Type B pancreatic cell (in vitro differentiated cells): Measurements from ENCODE around the gene CENPA. TPM values are rescaled to one million over a fixed set of nuclear protein-coding genes. Genes with fewer than 3 reads are reported as not detected.

Experiments
- DNase-seq: peaks from one replicate; pipeline ENCODE4 v3.0.0; 2021; ENCODE audit warnings: mixed read lengths; ENCODE audit not compliant: unreplicated experiment; ENCODE audit errors: extremely low spot score
- H3K27ac Mint-ChIP-seq: 2 replicates; pipeline ENCODE4 v1.8.0; 2021; ENCODE audit warnings: mild to moderate bottlenecking, mixed read lengths
- H3K27me3 Mint-ChIP-seq: 2 replicates; pipeline ENCODE4 v1.8.0; 2021; ENCODE audit warnings: mixed read lengths
- H3K36me3 Mint-ChIP-seq: 2 replicates; pipeline ENCODE4 v1.8.0; 2021; ENCODE audit warnings: mixed read lengths
- H3K4me1 Mint-ChIP-seq: one replicate; pipeline ENCODE4 v1.8.0; 2021; ENCODE audit warnings: mixed read lengths; ENCODE audit not compliant: unreplicated experiment
- H3K4me3 Mint-ChIP-seq: 2 replicates; pipeline ENCODE4 v1.8.0; 2021; ENCODE audit warnings: mild to moderate bottlenecking, mixed read lengths
- H3K9me3 Mint-ChIP-seq: 2 replicates; pipeline ENCODE4 v1.8.0; 2021; ENCODE audit warnings: mixed read lengths
- CTCF ChIP-seq: fragments of 200-600 bp; sonication (generic); conservative IDR thresholded peaks from 2 replicates; pipeline ENCODE4 v1.5.0; 2021; ENCODE audit warnings: antibody characterized with exemption, mild to moderate bottlenecking
- total RNA-seq: library from RNA; stranded (reverse); gene quantifications from 2 replicates; pipeline ENCODE4 v1.2.1, GENCODE V29; 2021; ENCODE audit warnings: low replicate concordance

The CENPA gene
- total RNA-seq, 1 donor from 2014 or later, result 24.7 TPM

- no peak for TF ChIP-seq CTCF
- Mint-ChIP-seq H3K4me3 (no peak overlapping the region), H3K4me1 (no peaks in the 10 kb centered on the region), H3K27ac (no peak overlapping the region), H3K9me3 (no peaks in the 10 kb centered on the region), H3K27me3 (peaks cover 26% of the 10 kb centered on the region), H3K36me3 (no peaks in the 10 kb centered on the region)
- DNase-seq, result no peak
Measured at GRCh38 chr2:26818972-26819371, 33.1 kb downstream of the CENPA start.

- Mint-ChIP-seq H3K4me3 (no peak overlapping the region), H3K9me3 (no peaks in the 10 kb centered on the region), H3K36me3 (no peaks in the 10 kb centered on the region), H3K4me1 (no peaks in the 10 kb centered on the region), H3K27me3 (peaks cover 29% of the 10 kb centered on the region), H3K27ac (no peak overlapping the region)
- DNase-seq, result no peak
- no peak for TF ChIP-seq CTCF
Measured at GRCh38 chr2:26820932-26821331, 35.1 kb downstream of the CENPA start.

GRCh38 chr2:26822877-26823276 lies 37.0 kb downstream of the CENPA start:
- no peak for DNase-seq
- Mint-ChIP-seq H3K27ac (no peak overlapping the region), H3K9me3 (no peaks in the 10 kb centered on the region), H3K4me3 (no peak overlapping the region), H3K36me3 (no peaks in the 10 kb centered on the region), H3K4me1 (no peaks in the 10 kb centered on the region), H3K27me3 (peaks cover 18% of the 10 kb centered on the region)
- no peak for TF ChIP-seq CTCF

GRCh38 chr2:26838121-26838906 lies 52.5 kb downstream of the CENPA start:
- no peak for TF ChIP-seq CTCF
- DNase-seq, result no peak
- Mint-ChIP-seq H3K27ac (no peak overlapping the region), H3K36me3 (no peaks in the 10 kb centered on the region), H3K27me3 (peaks cover 63% of the 10 kb centered on the region), H3K4me3 (no peak overlapping the region), H3K9me3 (no peaks in the 10 kb centered on the region), H3K4me1 (no peaks in the 10 kb centered on the region)

- Mint-ChIP-seq H3K36me3 (no peaks in the 10 kb centered on the region), H3K27me3 (peaks cover 57% of the 10 kb centered on the region), H3K4me3 (no peak overlapping the region), H3K9me3 (no peaks in the 10 kb centered on the region), H3K27ac (no peak overlapping the region), H3K4me1 (no peaks in the 10 kb centered on the region)
- peak; percentile 31 for TF ChIP-seq CTCF
- no peak for DNase-seq
Measured at GRCh38 chr2:26840937-26841610, 55.2 kb downstream of the CENPA start.
